Gastroesophageal sphincter (tissue), 4 donors: ENCODE measurements around the gene GRHL1. TPM values are rescaled to one million over a fixed set of nuclear protein-coding genes. Genes with fewer than 3 reads are reported as not detected.

Experiments used
- ATAC-seq: fragments of 150-250 bp; one replicate; pipeline ENCODE4 v1.9.1; 2016; ENCODE audit warnings: mild to moderate bottlenecking, moderate library complexity
- H3K27ac ChIP-seq, 4 donors: fragments of 200-600 bp; sonication (generic) in 3 of 4; 1 replicate in 3 of 4; 2 replicates in 1 of 4; pipeline ENCODE4 v1.5.1; 2016 to 2019
- H3K27me3 ChIP-seq: fragments of 200-600 bp; sonication (generic); one replicate; pipeline ENCODE4 v1.5.1; 2019
- H3K36me3 ChIP-seq, 2 donors: fragments of 200-600 bp; sonication (generic); one replicate each; pipeline ENCODE4 v1.5.1; 2019; ENCODE audit warnings: control low read depth in 1 of 2
- H3K4me1 ChIP-seq, 3 donors: fragments of 200-600 bp; sonication (generic); 1 replicate in 2 of 3; 2 replicates in 1 of 3; pipeline ENCODE4 v1.5.1; 2016 to 2019; ENCODE audit warnings: control low read depth in 2 of 3
- H3K4me3 ChIP-seq, 2 donors: fragments of 200-600 bp; sonication (generic); one replicate each; pipeline ENCODE4 v1.5.1; 2019; ENCODE audit warnings: mild to moderate bottlenecking in 1 of 2, moderate library complexity in 1 of 2
- H3K9me3 ChIP-seq, 3 donors: fragments of 200-600 bp; sonication (generic); one replicate each; pipeline ENCODE4 v1.5.1; 2017 to 2019; ENCODE audit warnings: control low read depth in 2 of 3
- CTCF ChIP-seq, 4 experiments: fragments of 200-600 bp in 2 of 4; fragments of 450-650 bp in 2 of 4; sonication (generic) in 1 of 4; IDR thresholded peaks; one replicate each; pipeline ENCODE4 v1.5.1; 2017 to 2019; ENCODE audit warnings: antibody characterized with exemption in 4 of 4, mild to moderate bottlenecking in 2 of 4, moderate library complexity in 2 of 4
- EP300 ChIP-seq: sonication (generic); formaldehyde crosslinking; IDR thresholded peaks from one replicate; pipeline ENCODE4 v1.6.1; 2017; ENCODE audit warnings: antibody characterized with exemption, mild to moderate bottlenecking
- POLR2A ChIP-seq, 2 donors: fragments of 450-650 bp; IDR thresholded peaks; one replicate each; pipeline ENCODE4 v1.6.1; 2017; ENCODE audit warnings: antibody characterized with exemption in 2 of 2, mild to moderate bottlenecking in 2 of 2, moderate library complexity in 1 of 2
- POLR2AphosphoS5 ChIP-seq: sonication (generic); formaldehyde crosslinking; IDR thresholded peaks from one replicate; pipeline ENCODE4 v1.6.1; 2017; ENCODE audit warnings: antibody characterized with exemption
- WGBS, 2 donors: methylation state at CpG; one replicate each; pipeline ENCODE4 v1.1.5; 2018; ENCODE audit warnings: low coverage in 1 of 2; 5-methylcytosine and 5-hydroxymethylcytosine counted together
- total RNA-seq, 4 donors: library from RNA; depleted of rRNA; stranded (reverse); fragments of >200 nt; gene quantifications; one replicate each; pipeline ENCODE4 v1.1.0, GENCODE V29; 2016

GRHL1 gene
- total RNA-seq, 4 donors from 2014 or later: 1.3 to 6.1 (median 2.3) TPM

- peaks cover 34% of the 10 kb centered on the region for H3K27me3 ChIP-seq
- H3K27ac ChIP-seq: no peak overlapping the region
- no peak for TF ChIP-seq POLR2A (IDR thresholded peaks at IDR 0.05)
- TF ChIP-seq POLR2AphosphoS5: no peak
- TF ChIP-seq CTCF (IDR thresholded peaks at IDR 0.05): no peak
- no peak for TF ChIP-seq EP300
- H3K4me1 ChIP-seq: no peaks in the 10 kb centered on the region
- no peak overlapping the region for H3K4me3 ChIP-seq
- no peaks in the 10 kb centered on the region for H3K36me3 ChIP-seq
- ATAC-seq: no peak
- no peaks in the 10 kb centered on the region for H3K9me3 ChIP-seq
- 46 to 83% methylated on average over 3 to 5 of the region's 6 CpGs for WGBS, 2 donors
Observed at GRCh38 chr2:9941996-9942390, 9.5 kb upstream of the GRHL1 start.

GRCh38 chr2:9944330-9944758 is 7.1 kb upstream of the GRHL1 start:
- TF ChIP-seq EP300 (no peak), POLR2AphosphoS5 (no peak), POLR2A (IDR thresholded peaks at IDR 0.05) (no peak), CTCF (IDR thresholded peaks at IDR 0.05) (no peak)
- H3K4me1 ChIP-seq: no peaks in the 10 kb centered on the region
- no peak overlapping the region for H3K4me3 ChIP-seq
- no peaks in the 10 kb centered on the region for H3K36me3 ChIP-seq
- no peaks in the 10 kb centered on the region for H3K9me3 ChIP-seq
- WGBS, 2 donors: 73% methylated on average over 2 of the region's 3 CpGs; no CpG with 5 or more reads in 1 of the 2 donors
- H3K27ac ChIP-seq: no peak overlapping the region
- ATAC-seq: peak; percentile 56
- peaks cover 34% of the 10 kb centered on the region for H3K27me3 ChIP-seq

GRCh38 chr2:9945596-9945995 is 5.9 kb upstream of the GRHL1 start:
- Histone ChIP-seq H3K4me1 (peaks cover 0 to 3% (median 2%) of the 10 kb centered on the region in 3 donors), H3K9me3 (no peaks in the 10 kb centered on the region), H3K27me3 (peaks cover 34% of the 10 kb centered on the region), H3K27ac (no peak overlapping the region), H3K36me3 (no peaks in the 10 kb centered on the region), H3K4me3 (no peak overlapping the region)
- WGBS, 2 donors: 63 to 64% methylated on average over 5 to 6 of the region's 7 CpGs
- ATAC-seq: no peak
- no peak for TF ChIP-seq POLR2AphosphoS5
- no peak for TF ChIP-seq EP300
- no peak for TF ChIP-seq POLR2A (IDR thresholded peaks at IDR 0.05)
- TF ChIP-seq CTCF (IDR thresholded peaks at IDR 0.05): no peak

GRCh38 chr2:9946076-9946475 is 5.4 kb upstream of the GRHL1 start:
- ATAC-seq: no peak
- TF ChIP-seq POLR2A (IDR thresholded peaks at IDR 0.05) (no peak), POLR2AphosphoS5 (no peak), CTCF (IDR thresholded peaks at IDR 0.05) (no peak), EP300 (no peak)
- H3K4me1 ChIP-seq: peaks cover 0 to 7% (median 4%) of the 10 kb centered on the region in 3 donors
- no peaks in the 10 kb centered on the region for H3K9me3 ChIP-seq
- H3K27ac ChIP-seq: no peak overlapping the region
- 89 to 100% methylated on average over 3 to 5 of the region's 7 CpGs for WGBS, 2 donors
- no peak overlapping the region for H3K4me3 ChIP-seq
- peaks cover 34% of the 10 kb centered on the region for H3K27me3 ChIP-seq
- no peaks in the 10 kb centered on the region for H3K36me3 ChIP-seq

GRCh38 chr2:9946818-9947217 is 4.7 kb upstream of the GRHL1 start:
- H3K9me3 ChIP-seq: no peaks in the 10 kb centered on the region
- peaks cover 0 to 7% (median 4%) of the 10 kb centered on the region in 3 donors for H3K4me1 ChIP-seq
- H3K27me3 ChIP-seq: peaks cover 34% of the 10 kb centered on the region
- TF ChIP-seq EP300 (no peak), POLR2A (IDR thresholded peaks at IDR 0.05) (no peak), POLR2AphosphoS5 (no peak), CTCF (IDR thresholded peaks at IDR 0.05) (no peak)
- H3K27ac ChIP-seq: no peak overlapping the region
- WGBS, 2 donors: 83 to 93% methylated on average over 3 to 5 of the region's 5 CpGs
- no peak overlapping the region for H3K4me3 ChIP-seq
- no peak for ATAC-seq
- no peaks in the 10 kb centered on the region for H3K36me3 ChIP-seq
